GM12878 (cell line): ENCODE measurements around the gene R3HDM2. TPM values are rescaled to one million over a fixed set of nuclear protein-coding genes. Genes with fewer than 3 reads are reported as not detected.

Experiments
- ATAC-seq: fragments of 200-7000 bp; cut with Tn5 transposase; 3 replicates; pipeline ENCODE4 v1.9.1; 2020; ENCODE audit warnings: mild to moderate bottlenecking, moderate library complexity
- BruUV-seq: library from RNA; stranded (reverse); fragments of 400-500 nt; replicated peaks from 2 replicates; lab custom pipeline; 2021; lab: Mats Ljungman, UMichigan
- CTCF ChIA-PET: fragments of 300-600 bp; sonication (Branson Sonifier 250); formaldehyde crosslinking; extraction: SDS; loops from one replicate; lab custom pipeline; 2021; ENCODE audit warnings: inconsistent platforms; lab: Yijun Ruan, JAX
- POLR2A ChIA-PET: fragments of 350-600 bp; formaldehyde crosslinking; extraction: SDS; loops from one replicate; lab custom pipeline; 2021; ENCODE audit warnings: inconsistent platforms; lab: Charles Lee
- RAD21 ChIA-PET: fragments of 300-600 bp; sonication (Branson Sonifier 250); formaldehyde crosslinking; loops from one replicate; lab custom pipeline; 2023; ENCODE audit warnings: antibody characterized with exemption; ENCODE audit not compliant: unreplicated experiment; lab: Charles Lee
- SMC1A ChIA-PET: fragments of 300-600 bp; sonication (Branson Sonifier 250); formaldehyde crosslinking; loops from one replicate; lab custom pipeline; 2023; ENCODE audit not compliant: unreplicated experiment, uncharacterized antibody; lab: Charles Lee
- DNase-seq: peaks from one replicate; pipeline ENCODE4 v3.0.0-alpha.2; 2011; ENCODE audit warnings: low read depth, low spot score
- FAIRE-seq: peaks from 3 replicates; lab custom pipeline; 2011; peaks lifted over from hg19 to GRCh38; lab: Jason Lieb, UNC
- H2AFZ ChIP-seq: 2 replicates; pipeline ENCODE4 v1.6.0; 2011; ENCODE audit warnings: low read depth, low read length, control low read depth; ENCODE audit not compliant: control insufficient read depth
- H3K27ac ChIP-seq: 2 replicates; pipeline ENCODE4 v1.5.1; 2011; ENCODE audit warnings: control low read depth; ENCODE audit not compliant: control insufficient read depth, insufficient read depth
- H3K27me3 ChIP-seq, 2 experiments: replicated peaks in 1 of 2; 2 replicates each; pipeline versions ENCODE4 v1.6.0 to v1.6.1; 2011; ENCODE audit warnings: low read length in 1 of 2; ENCODE audit not compliant: control insufficient read depth in 2 of 2, insufficient read depth in 2 of 2
- H3K36me3 ChIP-seq, 2 experiments: 2 replicates each; pipeline ENCODE4 v1.5.1; 2011; ENCODE audit warnings: low read length in 1 of 2; ENCODE audit not compliant: control insufficient read depth in 2 of 2, insufficient read depth in 2 of 2
- H3K4me1 ChIP-seq: 2 replicates; pipeline ENCODE4 v1.6.1; 2011; ENCODE audit warnings: mild to moderate bottlenecking, low read length, moderate library complexity, mixed read lengths; ENCODE audit not compliant: control insufficient read depth, insufficient read depth
- H3K4me2 ChIP-seq: 2 replicates; pipeline ENCODE4 v1.6.0; 2011; ENCODE audit warnings: control low read depth; ENCODE audit not compliant: control insufficient read depth, insufficient read depth
- H3K4me3 ChIP-seq: fragments of 200-600 bp; sonication (generic); 2 replicates; pipeline ENCODE4 v1.5.1; 2016
- H3K79me2 ChIP-seq: 2 replicates; pipeline ENCODE4 v1.6.0; 2011; ENCODE audit warnings: low read length; ENCODE audit not compliant: control insufficient read depth, insufficient read depth
- H3K9ac ChIP-seq: 2 replicates; pipeline ENCODE4 v1.8.0; 2011; ENCODE audit warnings: low read length, control low read depth, mixed read lengths; ENCODE audit not compliant: control insufficient read depth, insufficient read depth
- H3K9me3 ChIP-seq: replicated peaks from 3 replicates; pipeline ENCODE4 v1.5.1; 2011; ENCODE audit warnings: mild to moderate bottlenecking, low read length; ENCODE audit not compliant: control insufficient read depth, insufficient read depth
- H4K20me1 ChIP-seq: 2 replicates; pipeline ENCODE4 v1.6.0; 2011; ENCODE audit not compliant: control insufficient read depth, insufficient read depth
- BHLHE40 ChIP-seq, 2 experiments: fragments of 450-650 bp in 1 of 2; IDR thresholded peaks; 2 replicates each; pipeline ENCODE4 v1.6.1; 2011 to 2017; ENCODE audit warnings: low read depth in 2 of 2, borderline replicate concordance in 1 of 2, improper control_type of control experiment in 1 of 2, low read length in 1 of 2, mild to moderate bottlenecking in 1 of 2
- BMI1 ChIP-seq: fragments of 450-650 bp; IDR thresholded peaks from 2 replicates; pipeline ENCODE4 v1.6.1; 2016; ENCODE audit warnings: mild to moderate bottlenecking, moderate library complexity, borderline replicate concordance
- BRCA1 ChIP-seq: IDR thresholded peaks from 2 replicates; pipeline ENCODE4 v1.6.1; 2011; ENCODE audit warnings: low read depth, low read length, improper control_type of control experiment
- EED ChIP-seq: sonication (generic); IDR thresholded peaks from 2 replicates; pipeline ENCODE4 v1.6.1; 2016; ENCODE audit warnings: antibody characterized with exemption, low read depth
- IKZF1 ChIP-seq: fragments of 450-650 bp; conservative IDR thresholded peaks from 2 replicates; pipeline ENCODE4 v1.6.1; 2017; ENCODE audit warnings: antibody characterized with exemption, mild to moderate bottlenecking
- IKZF2 ChIP-seq, 2 experiments: fragments of 450-650 bp; IDR thresholded peaks; 2 replicates each; pipeline ENCODE4 v1.6.1; 2017; ENCODE audit warnings: mild to moderate bottlenecking in 2 of 2, moderate library complexity in 2 of 2
- IRF4 ChIP-seq: IDR thresholded peaks from 2 replicates; pipeline ENCODE4 v1.6.1; 2011; ENCODE audit warnings: low read depth, low read length
- POLR2AphosphoS5 ChIP-seq: IDR thresholded peaks from 2 replicates; pipeline ENCODE4 v1.6.1; 2011; ENCODE audit warnings: mild to moderate bottlenecking, low read length, inconsistent platforms
- RAD21 ChIP-seq: IDR thresholded peaks from 2 replicates; pipeline ENCODE4 v1.6.1; 2011; ENCODE audit warnings: mild to moderate bottlenecking, low read depth, low read length, moderate library complexity; ENCODE audit not compliant: insufficient read depth
- RELA ChIP-seq: fragments of 450-650 bp; IDR thresholded peaks from 2 replicates; pipeline ENCODE4 v1.8.0; 2014; ENCODE audit warnings: borderline replicate concordance; ENCODE audit not compliant: partially characterized antibody
- SMC3 ChIP-seq: IDR thresholded peaks from 2 replicates; pipeline ENCODE4 v1.6.1; 2011; ENCODE audit warnings: low read length, improper control_type of control experiment, borderline replicate concordance
- TCF12 ChIP-seq: IDR thresholded peaks from 2 replicates; pipeline ENCODE4 v1.6.1; 2011; ENCODE audit warnings: low read depth, mild to moderate bottlenecking, low read length
- YY1 ChIP-seq: IDR thresholded peaks from 2 replicates; pipeline ENCODE4 v1.6.1; 2011; ENCODE audit warnings: low read depth, mild to moderate bottlenecking, low read length
- WGBS: methylation state at CpG from one replicate; pipeline ENCODE4 v1.1.6; 2016; ENCODE audit warnings: low lambda C conversion rate; ENCODE audit not compliant: insufficient replicate concordance, insufficient coverage; ENCODE audit errors: missing lambda C conversion rate; 5-methylcytosine and 5-hydroxymethylcytosine counted together
- in situ Hi-C: fragments of 300-500 bp; cut with MboI; formaldehyde crosslinking; loops from 9 replicates; pipeline ENCODE4 v1.14.3; 2018; ENCODE audit warnings: mixed read lengths
- intact Hi-C: fragments of 100-400 bp; cut with micrococcal nuclease; formaldehyde crosslinking; loops from one replicate; pipeline ENCODE4 v1.14.2; 2022; ENCODE audit not compliant: unreplicated experiment
- polyA plus RNA-seq, 11 experiments: library from polyadenylated mRNA; depleted of rRNA in 4 of 11; unstranded in 6 of 11; stranded (reverse) in 5 of 11; fragments of >200 nt; fragmentation: Nextera tagmentation in 4 of 11; fragmentation: Illumina TruSeq in 1 of 11; extraction: Ambion mirVana in 4 of 11; extraction: Trizol in 1 of 11; gene quantifications; 1 replicate in 1 of 11; 2 replicates in 10 of 11; pipeline versions ENCODE4 v1.2.1 to v1.2.3, GENCODE V29; 2011 to 2016; ENCODE audit warnings: inconsistent platforms in 2 of 11, missing spikeins in 2 of 11, low read depth in 1 of 11
- total RNA-seq, 4 experiments: library from RNA; depleted of rRNA in 3 of 4; stranded (reverse); fragments of >200 nt in 3 of 4; fragmentation: Illumina TruSeq in 1 of 4; extraction: Trizol in 1 of 4; gene quantifications; 2 replicates each; pipeline versions ENCODE4 v1.2.1 to v1.2.3, GENCODE V29; 2013 to 2021
- TF ChIP-seq, protein P1 (sequence below), 3 experiments: IDR thresholded peaks in 2 of 3; conservative IDR thresholded peaks in 1 of 3; 2 replicates each; pipeline ENCODE4 v1.5.1; 2011; ENCODE audit warnings: low read depth in 3 of 3, low read length in 3 of 3, mild to moderate bottlenecking in 3 of 3, control low read depth in 2 of 3, moderate library complexity in 2 of 3, inconsistent platforms in 1 of 3, mixed read lengths in 1 of 3; ENCODE audit not compliant: control insufficient read depth in 2 of 3, insufficient read depth in 1 of 3; ENCODE audit errors: extremely low read depth in 1 of 3

Gene R3HDM2
- total and polyA plus RNA-seq, 10 of the 15 experiments (the other 5 are each of a cell fraction or from before 2014, with no cell fraction given) = 4.6 to 26.1 (median 11.2) TPM

DNA sequence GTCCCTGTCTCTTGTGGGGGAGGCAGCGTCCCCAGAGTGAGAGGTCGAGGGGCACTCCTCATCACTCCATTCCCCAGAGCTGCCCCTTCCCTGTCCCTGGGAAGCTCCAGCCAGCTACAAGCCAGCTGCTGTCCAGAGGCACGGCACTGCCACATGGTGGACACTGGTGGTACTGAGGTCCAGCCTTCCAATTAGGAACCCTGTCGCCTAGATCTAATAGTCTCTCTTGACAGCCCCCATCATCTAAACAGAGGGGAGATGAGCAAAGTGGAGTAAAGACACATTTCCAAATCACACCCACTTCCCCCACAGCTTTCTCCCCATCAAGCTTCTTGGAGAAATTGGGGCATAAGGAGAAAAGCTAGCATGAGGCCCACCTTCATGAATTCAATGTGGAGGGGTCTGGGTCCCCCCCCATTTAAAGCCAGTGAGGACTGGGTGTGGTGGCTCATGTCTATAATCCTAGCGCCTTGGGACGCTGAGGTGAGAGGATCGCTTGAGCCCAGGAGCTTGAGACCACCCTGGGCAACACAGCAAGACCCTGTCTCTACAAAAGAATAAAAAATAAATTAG, 22.2 kb upstream of the R3HDM2 start:
- TF ChIP-seq IRF4 (0 out of 2 replicates have a peak, but pooled peaks have one; percentile 15), IKZF1 (peak; percentile 74), RELA (peak; percentile 39), POLR2AphosphoS5 (no peak), IKZF2 (IDR thresholded peaks at IDR 0.05) (peak; percentile 23 to 52; a peak in 1 of 4 replicates), YY1 (peak; percentile 69; the same call in 1 of the 2 replicates), BHLHE40 (IDR thresholded peaks at IDR 0.05; ENCODE audit: borderline replicate concordance in 1 of 2, low read depth in 2 of 2, low read length in 1 of 2) (peak in 1 of 2 experiments; percentile 19; a peak in 1 of 4 replicates), RAD21 (peak; percentile 96), BRCA1 (no peak), TCF12 (no peak), EED (peak; percentile 81), SMC3 (peak; percentile 92), BMI1 (no peak)
- TF ChIP-seq, protein P1, sequence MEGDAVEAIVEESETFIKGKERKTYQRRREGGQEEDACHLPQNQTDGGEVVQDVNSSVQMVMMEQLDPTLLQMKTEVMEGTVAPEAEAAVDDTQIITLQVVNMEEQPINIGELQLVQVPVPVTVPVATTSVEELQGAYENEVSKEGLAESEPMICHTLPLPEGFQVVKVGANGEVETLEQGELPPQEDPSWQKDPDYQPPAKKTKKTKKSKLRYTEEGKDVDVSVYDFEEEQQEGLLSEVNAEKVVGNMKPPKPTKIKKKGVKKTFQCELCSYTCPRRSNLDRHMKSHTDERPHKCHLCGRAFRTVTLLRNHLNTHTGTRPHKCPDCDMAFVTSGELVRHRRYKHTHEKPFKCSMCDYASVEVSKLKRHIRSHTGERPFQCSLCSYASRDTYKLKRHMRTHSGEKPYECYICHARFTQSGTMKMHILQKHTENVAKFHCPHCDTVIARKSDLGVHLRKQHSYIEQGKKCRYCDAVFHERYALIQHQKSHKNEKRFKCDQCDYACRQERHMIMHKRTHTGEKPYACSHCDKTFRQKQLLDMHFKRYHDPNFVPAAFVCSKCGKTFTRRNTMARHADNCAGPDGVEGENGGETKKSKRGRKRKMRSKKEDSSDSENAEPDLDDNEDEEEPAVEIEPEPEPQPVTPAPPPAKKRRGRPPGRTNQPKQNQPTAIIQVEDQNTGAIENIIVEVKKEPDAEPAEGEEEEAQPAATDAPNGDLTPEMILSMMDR (IDR thresholded peaks at IDR 0.05 in 2 of 3, conservative IDR thresholded peaks at IDR 0.05 in 1 of 3; ENCODE audit: control insufficient read depth in 2 of 3, extremely low read depth in 1 of 3, insufficient read depth in 1 of 3, low read depth in 3 of 3, low read length in 3 of 3) = peak; percentile 94 to 97 (median 96); a peak in 5 of 6 replicates
- SMC1A ChIA-PET = interaction anchor here (0.7 to 7.6 kb wide), 39 partner anchors 8 to 239 kb away, joined by 3 to 226 read pairs (median 4); partner anchors contain the start of genes INHBC and SHMT2
- Histone ChIP-seq H3K27ac (no peak overlapping the region), H3K9ac (no peak overlapping the region), H3K27me3 (no peaks in the 10 kb centered on the region), H3K36me3 (no peaks in the 10 kb centered on the region), H3K79me2 (no peaks in the 10 kb centered on the region), H3K4me2 (no peak overlapping the region), H3K4me3 (no peak overlapping the region), H3K4me1 (peaks cover 6% of the 10 kb centered on the region), H3K9me3 (no peaks in the 10 kb centered on the region), H4K20me1 (no peaks in the 10 kb centered on the region), H2AFZ (peak overlapping the region; percentile 76)
- RAD21 ChIA-PET = interaction anchor here (0.6 to 6.8 kb wide), 38 partner anchors 9 to 770 kb away, joined by 3 to 224 read pairs (median 5); partner anchors contain the start of genes DDIT3, INHBC, SHMT2 and STAC3
- CTCF ChIA-PET = interaction anchor here (0.6 to 11.0 kb wide), 62 partner anchors 9 to 355 kb away, joined by 3 to 540 read pairs (median 6); partner anchors contain the start of genes DCTN2, INHBC, SHMT2 and STAC3
- no peak for DNase-seq
- no TSS peak for BruUV-seq
- peak; percentile 79 for FAIRE-seq
- in situ Hi-C loops (loop anchor here (10.0 kb wide), 1 partner anchor 138 kb away; no protein-coding TSS in a partner anchor), intact Hi-C loops (loop anchor here (1.0 kb wide), 2 partner anchors 146 to 190 kb away; no protein-coding TSS in a partner anchor)
- POLR2A ChIA-PET = interaction anchor here (0.5 to 6.1 kb wide), 20 partner anchors 8 to 1078 kb away, joined by 3 to 29 read pairs (median 4); partner anchors contain the start of gene INHBC
- 19% methylated on average over 7 of the region's 7 CpGs for WGBS
- peak; percentile 68 for ATAC-seq
